Left ventricle myocardium inferior (tissue), 1 donor: ENCODE results near the gene CHIC2. TPM values are rescaled to one million over a fixed set of nuclear protein-coding genes. Genes with fewer than 3 reads are reported as not detected.
"Not testable (repeated sequence)": the region's sequence is repeated elsewhere in the genome, so short reads cannot be mapped to it uniquely, and the experiment has no call there.

Source experiments
- DNase-seq: peaks from one replicate; pipeline ENCODE4 v3.0.0-alpha.2; 2020
- H3K27ac ChIP-seq: fragments of 200-600 bp; replicated peaks from 2 replicates; pipeline ENCODE4 v1.8.0; 2021
- H3K27me3 ChIP-seq: fragments of 200-600 bp; 2 replicates; pipeline ENCODE4 v1.8.0; 2021; ENCODE audit warnings: low read depth
- H3K36me3 ChIP-seq: fragments of 200-600 bp; 2 replicates; pipeline ENCODE4 v1.8.0; 2021
- H3K4me1 ChIP-seq: fragments of 200-600 bp; 2 replicates; pipeline ENCODE4 v1.8.0; 2021
- H3K4me3 ChIP-seq: fragments of 200-600 bp; 2 replicates; pipeline ENCODE4 v1.8.0; 2021; ENCODE audit warnings: mild to moderate bottlenecking, moderate library complexity
- H3K9me3 ChIP-seq: fragments of 200-600 bp; replicated peaks from 2 replicates; pipeline ENCODE4 v1.8.0; 2021
- CTCF ChIP-seq: fragments of 200-600 bp; IDR thresholded peaks from 2 replicates; pipeline ENCODE4 v1.8.0; 2021; ENCODE audit warnings: antibody characterized with exemption, mild to moderate bottlenecking, borderline replicate concordance
- intact Hi-C: fragments of 100-400 bp; cut with micrococcal nuclease; formaldehyde crosslinking; loops from one replicate; pipeline ENCODE4 v1.11.0; 2022
- total RNA-seq: library from RNA; stranded (reverse); fragmentation: NEBNext Ultra II Directional; extraction: Animal tissue kit (Norgen Biotek cat#: 25700); gene quantifications from one replicate; pipeline ENCODE4 v1.2.1, GENCODE V29; 2021
- donor health status: DM: no; HTN: yes; CAD: no; lungs with severe emphysema.

CHIC2 gene
- total RNA-seq, 1 donor from 2014 or later = 9.1 TPM

- intact Hi-C loops = no loop called here
- Histone ChIP-seq H3K4me3 (no peak overlapping the region), H3K36me3 (no peaks in the 10 kb centered on the region), H3K27me3 (no peaks in the 10 kb centered on the region), H3K4me1 (no peaks in the 10 kb centered on the region), H3K9me3 (no peaks in the 10 kb centered on the region), H3K27ac (no peak overlapping the region)
- DNase-seq = no peak
- no peak for TF ChIP-seq CTCF
Observed at GRCh38 chr4:54025582-54025981, 38.8 kb downstream of the CHIC2 start.

- H3K27ac ChIP-seq, H3K4me3 ChIP-seq, intact Hi-C loops, H3K36me3 ChIP-seq, H3K27me3 ChIP-seq, H3K4me1 ChIP-seq, H3K9me3 ChIP-seq, DNase-seq: not testable (repeated sequence)
Observed at GRCh38 chr4:54023019-54023418, 41.4 kb downstream of the CHIC2 start.

GRCh38 chr4:54017974-54018373 is 46.4 kb downstream of the CHIC2 start:
- H3K4me1 ChIP-seq = no peaks in the 10 kb centered on the region
- no peak overlapping the region for H3K27ac ChIP-seq
- H3K9me3 ChIP-seq = no peaks in the 10 kb centered on the region
- no peak overlapping the region for H3K4me3 ChIP-seq
- TF ChIP-seq CTCF = no peak
- no peak for DNase-seq
- intact Hi-C loops = no loop called here
- no peaks in the 10 kb centered on the region for H3K27me3 ChIP-seq
- peaks cover 7% of the 10 kb centered on the region for H3K36me3 ChIP-seq

- H3K27me3 ChIP-seq = no peaks in the 10 kb centered on the region
- DNase-seq = no peak
- H3K36me3 ChIP-seq = peaks cover 7% of the 10 kb centered on the region
- intact Hi-C loops = no loop called here
- H3K27ac ChIP-seq = no peak overlapping the region
- no peaks in the 10 kb centered on the region for H3K4me1 ChIP-seq
- no peak overlapping the region for H3K4me3 ChIP-seq
- H3K9me3 ChIP-seq = no peaks in the 10 kb centered on the region
- TF ChIP-seq CTCF = no peak
Observed at GRCh38 chr4:54017308-54017707, 47.1 kb downstream of the CHIC2 start.

- intact Hi-C loops = no loop called here
- H3K36me3 ChIP-seq = peaks cover 7% of the 10 kb centered on the region
- no peak overlapping the region for H3K27ac ChIP-seq
- no peaks in the 10 kb centered on the region for H3K4me1 ChIP-seq
- TF ChIP-seq CTCF = no peak
- H3K4me3 ChIP-seq = no peak overlapping the region
- H3K9me3 ChIP-seq = no peaks in the 10 kb centered on the region
- no peak for DNase-seq
- no peaks in the 10 kb centered on the region for H3K27me3 ChIP-seq
Observed at GRCh38 chr4:54016504-54016903, 47.9 kb downstream of the CHIC2 start.

- Histone ChIP-seq H3K27me3 (no peaks in the 10 kb centered on the region), H3K9me3 (no peaks in the 10 kb centered on the region), H3K4me1 (no peaks in the 10 kb centered on the region), H3K36me3 (peaks cover 7% of the 10 kb centered on the region), H3K4me3 (no peak overlapping the region), H3K27ac (no peak overlapping the region)
- intact Hi-C loops = no loop called here
- TF ChIP-seq CTCF = no peak
- DNase-seq = no peak
Observed at GRCh38 chr4:54015423-54016030, 48.9 kb downstream of the CHIC2 start.
